ENCODE measurements around the gene PRKCH. TPM values are rescaled to one million over a fixed set of nuclear protein-coding genes. Genes with fewer than 3 reads are reported as not detected.

PRKCH gene
- total RNA-seq, 1 experiment from 2014 or later, result 2.7 TPM

- ATAC-seq, result no peak
- intact Hi-C loops (cut with micrococcal nuclease; ENCODE audit: unreplicated experiment) (no loop called here), in situ Hi-C loops (cut with HindIII; ENCODE audit: low pct_unique_long_range_greater_than_20kb, low sequenced_read_pairs) (no loop called here)
- no peak for TF ChIP-seq POLR2AphosphoS5 (IDR thresholded peaks at IDR 0.05; ENCODE audit: low read depth, low read length)
- TF ChIP-seq, protein P1, sequence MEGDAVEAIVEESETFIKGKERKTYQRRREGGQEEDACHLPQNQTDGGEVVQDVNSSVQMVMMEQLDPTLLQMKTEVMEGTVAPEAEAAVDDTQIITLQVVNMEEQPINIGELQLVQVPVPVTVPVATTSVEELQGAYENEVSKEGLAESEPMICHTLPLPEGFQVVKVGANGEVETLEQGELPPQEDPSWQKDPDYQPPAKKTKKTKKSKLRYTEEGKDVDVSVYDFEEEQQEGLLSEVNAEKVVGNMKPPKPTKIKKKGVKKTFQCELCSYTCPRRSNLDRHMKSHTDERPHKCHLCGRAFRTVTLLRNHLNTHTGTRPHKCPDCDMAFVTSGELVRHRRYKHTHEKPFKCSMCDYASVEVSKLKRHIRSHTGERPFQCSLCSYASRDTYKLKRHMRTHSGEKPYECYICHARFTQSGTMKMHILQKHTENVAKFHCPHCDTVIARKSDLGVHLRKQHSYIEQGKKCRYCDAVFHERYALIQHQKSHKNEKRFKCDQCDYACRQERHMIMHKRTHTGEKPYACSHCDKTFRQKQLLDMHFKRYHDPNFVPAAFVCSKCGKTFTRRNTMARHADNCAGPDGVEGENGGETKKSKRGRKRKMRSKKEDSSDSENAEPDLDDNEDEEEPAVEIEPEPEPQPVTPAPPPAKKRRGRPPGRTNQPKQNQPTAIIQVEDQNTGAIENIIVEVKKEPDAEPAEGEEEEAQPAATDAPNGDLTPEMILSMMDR (IDR thresholded peaks at IDR 0.05), result no peak
- TF ChIP-seq, protein P2, sequence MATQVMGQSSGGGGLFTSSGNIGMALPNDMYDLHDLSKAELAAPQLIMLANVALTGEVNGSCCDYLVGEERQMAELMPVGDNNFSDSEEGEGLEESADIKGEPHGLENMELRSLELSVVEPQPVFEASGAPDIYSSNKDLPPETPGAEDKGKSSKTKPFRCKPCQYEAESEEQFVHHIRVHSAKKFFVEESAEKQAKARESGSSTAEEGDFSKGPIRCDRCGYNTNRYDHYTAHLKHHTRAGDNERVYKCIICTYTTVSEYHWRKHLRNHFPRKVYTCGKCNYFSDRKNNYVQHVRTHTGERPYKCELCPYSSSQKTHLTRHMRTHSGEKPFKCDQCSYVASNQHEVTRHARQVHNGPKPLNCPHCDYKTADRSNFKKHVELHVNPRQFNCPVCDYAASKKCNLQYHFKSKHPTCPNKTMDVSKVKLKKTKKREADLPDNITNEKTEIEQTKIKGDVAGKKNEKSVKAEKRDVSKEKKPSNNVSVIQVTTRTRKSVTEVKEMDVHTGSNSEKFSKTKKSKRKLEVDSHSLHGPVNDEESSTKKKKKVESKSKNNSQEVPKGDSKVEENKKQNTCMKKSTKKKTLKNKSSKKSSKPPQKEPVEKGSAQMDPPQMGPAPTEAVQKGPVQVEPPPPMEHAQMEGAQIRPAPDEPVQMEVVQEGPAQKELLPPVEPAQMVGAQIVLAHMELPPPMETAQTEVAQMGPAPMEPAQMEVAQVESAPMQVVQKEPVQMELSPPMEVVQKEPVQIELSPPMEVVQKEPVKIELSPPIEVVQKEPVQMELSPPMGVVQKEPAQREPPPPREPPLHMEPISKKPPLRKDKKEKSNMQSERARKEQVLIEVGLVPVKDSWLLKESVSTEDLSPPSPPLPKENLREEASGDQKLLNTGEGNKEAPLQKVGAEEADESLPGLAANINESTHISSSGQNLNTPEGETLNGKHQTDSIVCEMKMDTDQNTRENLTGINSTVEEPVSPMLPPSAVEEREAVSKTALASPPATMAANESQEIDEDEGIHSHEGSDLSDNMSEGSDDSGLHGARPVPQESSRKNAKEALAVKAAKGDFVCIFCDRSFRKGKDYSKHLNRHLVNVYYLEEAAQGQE (IDR thresholded peaks at IDR 0.05; ENCODE audit: insufficient read depth in 1 of 2, low read depth in 2 of 2, low read length in 1 of 2), result no peak
- no peak for TF ChIP-seq TCF7L2 (IDR thresholded peaks at IDR 0.05; ENCODE audit: low read depth, low read length)
- TF ChIP-seq SIN3A (IDR thresholded peaks at IDR 0.05; ENCODE audit: borderline replicate concordance, insufficient read depth, low read depth, low read length), result no peak
- DNase-seq (ENCODE audit: low read depth, low spot score), result no peak
- Histone ChIP-seq H3K27ac (ENCODE audit: low read length) (no peak overlapping the region), H3K27me3 (ENCODE audit: control insufficient read depth, insufficient read depth, low read length) (no peaks in the 10 kb centered on the region), H3K36me3 (ENCODE audit: control insufficient read depth, insufficient read depth, low read length) (no peaks in the 10 kb centered on the region), H3K9me3 (ENCODE audit: control insufficient read depth, insufficient read depth, low read depth, low read length) (no peaks in the 10 kb centered on the region), H3K4me3 (ENCODE audit: low read depth in 2 of 2, low read length in 2 of 2) (no peak overlapping the region), H3K4me1 (ENCODE audit: control insufficient read depth, insufficient read depth, low read length) (no peaks in the 10 kb centered on the region)
- ChIA-PET POLR2A (no interaction called here), CTCF (no interaction called here)
- no TSS peak for BruUV-seq (replicated peaks)
Measured at GRCh38 chr14:61418746-61419145, 97.4 kb downstream of the PRKCH start.

DNA sequence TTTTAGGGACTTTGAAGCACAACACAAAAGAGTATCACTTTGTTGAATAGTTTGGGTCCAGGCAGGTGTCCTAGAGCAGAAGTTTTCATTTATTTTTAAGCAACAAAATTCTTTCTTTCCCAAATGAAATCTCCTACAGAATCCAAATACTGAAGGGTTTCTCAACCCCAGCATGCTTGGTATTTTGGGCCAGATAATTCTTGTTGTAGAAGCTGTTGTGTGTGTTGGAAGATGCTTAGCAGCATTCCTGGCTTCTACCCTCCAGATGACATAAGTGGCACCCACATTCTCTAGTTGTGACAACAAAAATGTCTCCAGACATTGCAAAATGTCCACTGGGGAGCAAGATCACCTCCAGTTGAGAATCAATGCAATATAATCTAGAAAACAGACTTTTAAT lies 97.8 kb downstream of the PRKCH start:
- intact Hi-C loops (cut with micrococcal nuclease; ENCODE audit: unreplicated experiment) (no loop called here), in situ Hi-C loops (cut with HindIII; ENCODE audit: low pct_unique_long_range_greater_than_20kb, low sequenced_read_pairs) (no loop called here)
- DNase-seq (ENCODE audit: low read depth, low spot score) (no peak), ATAC-seq (no peak)
- ChIA-PET POLR2A (no interaction called here), CTCF (no interaction called here)
- no peak overlapping the region for H3K27ac ChIP-seq (ENCODE audit: low read length)
- no peaks in the 10 kb centered on the region for H3K36me3 ChIP-seq (ENCODE audit: control insufficient read depth, insufficient read depth, low read length)
- no TSS peak for BruUV-seq (replicated peaks)
- H3K27me3 ChIP-seq (ENCODE audit: control insufficient read depth, insufficient read depth, low read length), result no peaks in the 10 kb centered on the region
- TF ChIP-seq, protein P1 (IDR thresholded peaks at IDR 0.05), result no peak
- TF ChIP-seq POLR2AphosphoS5 (IDR thresholded peaks at IDR 0.05; ENCODE audit: low read depth, low read length), result no peak
- TF ChIP-seq TCF7L2 (IDR thresholded peaks at IDR 0.05; ENCODE audit: low read depth, low read length), result no peak
- no peak for TF ChIP-seq SIN3A (IDR thresholded peaks at IDR 0.05; ENCODE audit: borderline replicate concordance, insufficient read depth, low read depth, low read length)
- TF ChIP-seq, protein P2 (IDR thresholded peaks at IDR 0.05; ENCODE audit: insufficient read depth in 1 of 2, low read depth in 2 of 2, low read length in 1 of 2), result no peak
- no peaks in the 10 kb centered on the region for H3K4me1 ChIP-seq (ENCODE audit: control insufficient read depth, insufficient read depth, low read length)
- no peaks in the 10 kb centered on the region for H3K9me3 ChIP-seq (ENCODE audit: control insufficient read depth, insufficient read depth, low read depth, low read length)
- no peak overlapping the region for H3K4me3 ChIP-seq (ENCODE audit: low read depth in 2 of 2, low read length in 2 of 2)

Measured in Panc1 (cell line).